ENCODE data around the gene CTSS. TPM values are rescaled to one million over a fixed set of nuclear protein-coding genes. Genes with fewer than 3 reads are reported as not detected.
A peak's percentile ranks its signal among the peaks of the same experiment; 100 is the strongest.
"Not testable (repeated sequence)": the region's sequence is repeated elsewhere in the genome, so short reads cannot be mapped to it uniquely, and the experiment has no call there.

Gene CTSS
- polyA plus RNA-seq, 2 of the 4 experiments (the other 2 are of a cell fraction), result 9.4 to 29.6 TPM

- TF ChIP-seq HMGXB4 (CRISPR knock-in tag; IDR thresholded peaks at IDR 0.05; ENCODE audit: borderline replicate concordance) (no peak), TP53 (CRISPR knock-in tag; IDR thresholded peaks at IDR 0.05) (no peak)
- Histone ChIP-seq H3K9me3 (no peaks in the 10 kb centered on the region), H3K4me1 (no peaks in the 10 kb centered on the region), H3K4me3 (no peak overlapping the region), H3K4me2 (no peak overlapping the region), H3K27ac (no peak overlapping the region)
- no peak for DNase-seq (ENCODE audit: low read depth in 1 of 2, low spot score in 1 of 2)
- ATAC-seq, result no peak
- FAIRE-seq, result peak; percentile 18
- ChIA-PET POLR2A (no interaction called here), CTCF (interaction anchor here (0.6 to 1.4 kb wide), 3 partner anchors 10 to 22 kb away, joined by 3 to 5 read pairs (median 3); no protein-coding TSS in a partner anchor)
- 87% methylated on average over 11 of the region's 11 CpGs for WGBS (ENCODE audit: missing lambda C conversion rate)
Observed at GRCh38 chr1:150718225-150718891, 47.2 kb downstream of the CTSS start.

- ATAC-seq; H3K27ac ChIP-seq; DNase-seq (ENCODE audit: low read depth in 1 of 2, low spot score in 1 of 2); H3K4me3 ChIP-seq; FAIRE-seq; H3K4me1 ChIP-seq; H3K4me2 ChIP-seq; H3K9me3 ChIP-seq; POLR2A ChIA-PET: not testable (repeated sequence)
- 76% methylated on average over 1 of the region's 1 CpG for WGBS (ENCODE audit: missing lambda C conversion rate)
- CTCF ChIA-PET, result interaction anchor here (0.6 to 1.0 kb wide), 2 partner anchors 9 to 115 kb away, joined by 3 to 5 read pairs; no protein-coding TSS in a partner anchor
Observed at GRCh38 chr1:150709031-150709430, 56.5 kb downstream of the CTSS start.

- ATAC-seq (no peak), DNase-seq (ENCODE audit: low read depth in 1 of 2, low spot score in 1 of 2) (no peak), FAIRE-seq (no peak)
- TF ChIP-seq RAD21 (conservative IDR thresholded peaks at IDR 0.05 in 1 of 2, IDR thresholded peaks at IDR 0.05 in 1 of 2), result no peak
- no peak for TF ChIP-seq MAX (IDR thresholded peaks at IDR 0.05)
- TF ChIP-seq CHD2 (IDR thresholded peaks at IDR 0.05; ENCODE audit: low read length, partially characterized antibody), result no peak
- no peak for TF ChIP-seq KDM5A (IDR thresholded peaks at IDR 0.05)
- TF ChIP-seq EHMT2 (IDR thresholded peaks at IDR 0.05; ENCODE audit: low read depth), result no peak
- TF ChIP-seq USF2 (IDR thresholded peaks at IDR 0.05), result no peak
- TF ChIP-seq REST (IDR thresholded peaks at IDR 0.05), result no peak
- no peak for TF ChIP-seq PBX3 (IDR thresholded peaks at IDR 0.05)
- TF ChIP-seq HOXB13 (CRISPR knock-in tag; IDR thresholded peaks at IDR 0.05; ENCODE audit: low read depth), result no peak
- TF ChIP-seq PHF8 (IDR thresholded peaks at IDR 0.05; ENCODE audit: borderline replicate concordance, low read depth), result no peak
- TF ChIP-seq MYC (IDR thresholded peaks at IDR 0.05; ENCODE audit: borderline replicate concordance, low read length), result no peak
- no peak for TF ChIP-seq SMC3 (IDR thresholded peaks at IDR 0.05)
- TF ChIP-seq ZFP36 (IDR thresholded peaks at IDR 0.05; ENCODE audit: borderline replicate concordance, partially characterized antibody), result no peak
- no peak for TF ChIP-seq MAFK (IDR thresholded peaks at IDR 0.05; ENCODE audit: partially characterized antibody)
- TF ChIP-seq FOXS1 (CRISPR knock-in tag; IDR thresholded peaks at IDR 0.05), result no peak
- TF ChIP-seq HES2 (IDR thresholded peaks at IDR 0.05), result no peak
- no peak for TF ChIP-seq ZC3H11A (IDR thresholded peaks at IDR 0.05)
- no peak for TF ChIP-seq RCOR1 (IDR thresholded peaks at IDR 0.05; ENCODE audit: low read depth, low read length)
- no peak overlapping the region for H3K4me2 ChIP-seq
- CTCF ChIA-PET, result interaction anchor here (0.6 to 1.0 kb wide), 2 partner anchors 9 to 115 kb away, joined by 3 to 5 read pairs; no protein-coding TSS in a partner anchor
- H3K9me3 ChIP-seq, result no peaks in the 10 kb centered on the region
- no peaks in the 10 kb centered on the region for H3K4me1 ChIP-seq
- H3K27ac ChIP-seq, result no peak overlapping the region
- POLR2A ChIA-PET, result no interaction called here
- H3K4me3 ChIP-seq, result no peak overlapping the region
- 96% methylated on average over 2 of the region's 2 CpGs for WGBS (ENCODE audit: missing lambda C conversion rate)
Observed at GRCh38 chr1:150708595-150708994, 57.0 kb downstream of the CTSS start.

All from A549 (cell line).